Left renal pelvis (tissue), 4 donors: ENCODE measurements around the gene SLFN12L. TPM values are rescaled to one million over a fixed set of nuclear protein-coding genes. Genes with fewer than 3 reads are reported as not detected.
"Not testable (repeated sequence)": the region's sequence is repeated elsewhere in the genome, so short reads cannot be mapped to it uniquely, and the experiment has no call there.

Experiments used
- DNase-seq, 4 donors: peaks; one replicate each; pipeline ENCODE4 v3.0.0-alpha.2; 2013; ENCODE audit warnings: low read depth in 4 of 4, low spot score in 3 of 4
- polyA plus RNA-seq, 4 donors: library from polyadenylated mRNA; unstranded; fragments of 120-200 nt; gene quantifications; one replicate each; pipeline ENCODE4 v1.2.1, GENCODE V29; 2013; ENCODE audit not compliant: insufficient read length in 4 of 4

SLFN12L gene
- polyA plus RNA-seq, 4 donors = 0.12 to 0.34 (median 0.29) TPM

- no peak for DNase-seq
Measured at GRCh38 chr17:35543856-35544255, 6.4 kb upstream of the SLFN12L start.

GRCh38 chr17:35542990-35543389 lies 5.5 kb upstream of the SLFN12L start:
- DNase-seq = no peak

GRCh38 chr17:35541434-35541833 lies 4.0 kb upstream of the SLFN12L start:
- no peak for DNase-seq

DNA sequence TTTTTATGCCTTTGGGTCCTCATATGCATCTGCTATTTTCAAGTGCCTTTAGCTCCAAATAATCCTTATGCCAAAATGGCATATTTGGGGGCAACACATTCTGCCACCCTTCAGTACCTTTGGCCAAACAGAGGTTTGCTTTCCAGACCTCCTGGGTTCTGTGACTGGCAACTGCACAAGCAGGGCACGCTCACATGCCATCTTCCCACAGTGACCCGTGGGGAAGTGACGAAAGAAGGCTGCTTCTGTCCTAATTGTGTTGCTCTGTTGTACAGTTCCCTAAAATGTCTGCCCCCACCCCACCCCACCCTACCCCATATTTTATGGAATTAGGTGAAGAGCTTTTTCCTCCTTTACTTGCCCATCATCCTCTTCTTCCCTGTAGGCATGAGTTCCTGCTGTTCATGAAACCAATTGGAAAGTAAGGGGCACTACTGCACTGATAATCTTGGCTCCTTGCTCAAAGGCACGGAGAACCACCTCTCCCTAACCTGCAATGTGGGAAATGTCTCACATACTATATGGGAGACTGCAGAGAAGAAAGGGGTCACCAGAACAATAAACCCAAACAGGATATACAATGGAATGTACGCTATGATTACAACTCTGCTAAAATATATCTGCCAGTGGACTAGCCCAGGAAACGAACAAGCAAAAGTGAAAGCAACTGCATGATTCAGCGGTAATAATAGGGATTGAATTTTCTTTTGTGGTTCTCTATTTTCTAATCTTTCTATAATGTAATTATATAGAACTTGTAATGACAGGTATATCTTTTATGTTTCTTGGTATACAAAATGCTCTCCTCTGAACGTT lies 3.3 kb upstream of the SLFN12L start:
- no peak for DNase-seq

DNA sequence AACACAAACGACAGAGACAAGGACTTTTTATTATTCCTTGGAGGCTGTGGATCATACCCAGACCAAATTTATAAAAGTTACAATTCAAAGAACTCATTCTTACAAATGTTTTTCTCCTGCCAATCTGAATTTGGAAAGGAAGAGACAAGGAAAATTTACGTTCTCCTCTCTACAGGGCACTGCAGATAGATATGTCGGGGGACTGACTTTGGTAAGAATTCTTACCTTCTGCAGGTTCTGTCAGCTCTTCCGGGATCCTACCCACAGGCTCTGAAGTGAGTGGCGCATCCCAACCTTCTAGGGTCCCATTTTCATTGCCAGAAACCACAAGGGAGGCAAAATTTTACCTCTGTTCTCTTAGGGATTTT lies 2.2 kb upstream of the SLFN12L start:
- DNase-seq = no peak

- no peak for DNase-seq
Measured at GRCh38 chr17:35536664-35537171, 760 bp downstream of the SLFN12L start.

DNA sequence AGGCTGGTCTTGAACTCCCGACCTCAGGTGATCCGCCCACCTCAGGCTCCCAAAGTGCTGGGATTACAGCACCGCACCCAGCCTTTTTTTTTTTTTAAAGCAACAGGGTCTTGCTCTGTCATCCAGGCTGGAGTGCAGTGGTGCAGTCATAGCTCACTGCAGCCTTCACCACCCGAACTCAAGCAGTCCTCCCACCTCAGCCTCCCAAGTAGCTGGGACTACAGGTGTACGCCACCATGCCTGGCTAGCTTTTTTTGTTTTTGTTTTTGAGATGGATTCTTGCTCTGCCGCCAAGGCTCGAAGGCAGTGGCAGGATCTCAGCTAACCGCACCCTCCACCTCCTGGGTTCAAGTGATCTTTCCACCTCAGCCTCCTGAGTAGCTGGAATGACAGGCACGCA lies 2.1 kb downstream of the SLFN12L start:
- DNase-seq = not testable (repeated sequence)

- no peak for DNase-seq
Measured at GRCh38 chr17:35534576-35535093, 2.8 kb downstream of the SLFN12L start.

GRCh38 chr17:35531160-35531559 lies 6.3 kb downstream of the SLFN12L start:
- DNase-seq = no peak

DNA sequence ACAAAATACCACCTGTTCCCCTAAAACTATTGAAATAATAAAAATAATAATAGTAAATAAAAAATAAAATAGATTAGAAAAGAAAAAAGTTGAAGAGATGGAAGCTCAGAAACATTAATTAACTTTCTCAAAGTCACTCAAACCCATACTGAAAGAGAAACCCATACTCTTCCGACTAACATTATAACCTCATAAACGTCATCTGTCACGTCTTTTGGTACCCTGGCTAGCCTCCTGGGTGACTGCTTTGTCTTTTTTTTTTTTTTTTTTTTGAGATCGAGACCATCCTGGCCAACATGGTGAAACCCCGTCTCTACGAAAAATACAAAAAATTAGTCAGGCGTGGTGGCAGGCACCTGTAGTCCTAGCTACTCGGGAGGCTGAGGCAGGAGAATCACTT lies 7.6 kb downstream of the SLFN12L start:
- DNase-seq = no peak

DNA sequence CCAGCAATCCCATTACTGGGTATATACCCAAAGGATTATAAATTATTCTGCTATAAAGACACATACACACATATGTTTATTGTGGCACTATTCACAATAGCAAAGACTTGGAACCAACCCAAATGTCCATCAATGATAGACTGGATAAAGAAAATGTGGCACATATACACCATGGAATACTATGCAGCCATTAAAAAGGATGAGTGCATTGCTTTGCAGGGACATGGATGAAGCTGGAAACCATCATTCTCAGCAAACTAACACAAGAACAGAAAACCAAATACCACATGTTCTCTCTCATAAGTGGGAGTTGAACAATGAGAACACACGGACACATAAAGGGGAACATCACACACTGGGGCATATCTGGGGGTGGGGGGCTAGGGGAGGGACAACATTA lies 8.2 kb downstream of the SLFN12L start:
- DNase-seq = not testable (repeated sequence)

DNA sequence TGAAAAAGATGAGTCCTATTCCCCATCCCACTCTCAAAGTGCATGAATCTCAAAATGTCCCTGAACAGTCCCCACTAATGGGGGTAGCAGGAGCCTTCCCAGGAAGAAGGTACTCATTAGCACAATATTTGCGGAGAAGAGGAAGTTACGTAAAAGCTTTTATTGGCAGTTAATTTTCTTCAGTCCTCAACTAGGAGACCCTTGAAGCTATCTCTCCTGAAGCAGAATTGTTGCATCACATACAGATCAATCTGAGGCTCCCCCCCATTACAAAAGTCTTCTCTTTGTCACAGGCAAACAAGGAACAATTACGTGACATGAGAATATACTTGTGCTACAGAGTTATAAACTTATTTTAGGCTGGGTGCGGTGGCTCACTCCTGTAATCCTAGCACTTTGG lies 14.2 kb downstream of the SLFN12L start:
- DNase-seq = no peak

DNA sequence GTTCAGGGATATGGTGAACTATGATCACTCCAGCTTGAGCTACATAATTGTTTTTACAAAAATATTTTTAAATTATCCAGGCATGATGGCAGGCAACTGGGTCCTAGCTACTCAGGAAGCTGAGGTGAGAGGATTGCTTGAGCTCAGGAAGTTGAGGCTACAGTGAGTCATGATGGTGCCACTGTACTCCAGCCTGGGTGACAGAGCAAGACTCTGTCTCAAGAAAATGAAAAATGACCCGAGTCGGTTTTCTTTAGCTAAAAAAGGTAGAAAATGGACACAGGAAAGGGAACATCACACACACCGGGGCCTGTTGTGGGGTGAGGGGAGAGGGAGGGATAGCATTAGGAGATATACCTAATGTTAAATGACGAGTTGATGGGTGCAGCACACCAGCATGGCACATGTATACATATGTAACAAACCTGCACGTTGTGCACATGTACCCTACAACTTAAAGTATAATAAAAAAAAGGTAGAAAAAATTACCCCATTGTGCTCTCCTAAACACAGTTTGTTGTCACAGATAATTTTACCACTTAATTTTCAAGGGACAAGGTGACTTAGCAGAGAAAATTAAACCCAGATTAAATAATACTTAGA lies 15.7 kb downstream of the SLFN12L start:
- not testable (repeated sequence) for DNase-seq

- DNase-seq = no peak
Measured at GRCh38 chr17:35521150-35521549, 16.3 kb downstream of the SLFN12L start.

DNA sequence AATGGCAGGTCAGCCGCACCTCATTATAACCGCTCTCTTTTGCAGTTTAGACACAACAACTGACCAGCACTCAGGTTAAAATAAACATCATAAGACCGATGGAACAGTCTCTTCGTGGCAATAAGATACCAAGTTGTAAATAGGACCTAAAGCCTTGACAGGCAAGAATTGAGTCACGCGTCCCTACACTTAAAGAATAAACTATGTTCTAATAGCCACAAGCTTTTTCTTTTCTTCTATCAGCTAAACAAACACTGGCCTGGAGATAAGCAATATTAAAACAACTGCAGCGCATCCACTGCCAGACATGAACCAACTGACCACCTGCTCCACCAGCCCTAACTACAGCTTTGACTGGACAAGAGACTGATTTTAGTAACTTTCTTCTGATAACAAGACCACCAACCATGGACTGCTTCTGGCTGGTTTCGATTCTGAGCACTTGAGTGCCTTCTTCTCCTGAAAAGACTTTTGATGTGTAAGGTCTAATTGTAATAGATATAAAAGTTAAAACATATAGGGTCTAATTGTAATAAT lies 17.5 kb downstream of the SLFN12L start:
- DNase-seq = no peak

DNA sequence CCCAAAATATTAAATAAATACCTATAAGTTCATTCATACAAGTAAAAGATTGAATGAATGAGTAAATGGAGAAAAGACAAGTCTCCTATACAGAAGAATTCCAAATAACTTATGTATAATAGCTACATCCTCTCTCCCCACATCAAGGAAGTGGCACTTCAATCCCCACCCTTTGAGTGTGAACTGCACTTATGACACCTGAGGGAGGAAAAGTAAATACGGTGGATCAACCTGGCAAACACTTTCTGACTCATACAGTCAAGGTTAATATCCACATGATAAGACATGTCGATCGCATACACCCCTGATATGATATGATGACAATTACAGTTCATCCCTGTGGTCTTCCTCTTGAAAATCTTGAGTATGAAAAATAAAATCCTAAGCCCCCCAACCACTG lies 18.0 kb downstream of the SLFN12L start:
- DNase-seq = no peak

DNA sequence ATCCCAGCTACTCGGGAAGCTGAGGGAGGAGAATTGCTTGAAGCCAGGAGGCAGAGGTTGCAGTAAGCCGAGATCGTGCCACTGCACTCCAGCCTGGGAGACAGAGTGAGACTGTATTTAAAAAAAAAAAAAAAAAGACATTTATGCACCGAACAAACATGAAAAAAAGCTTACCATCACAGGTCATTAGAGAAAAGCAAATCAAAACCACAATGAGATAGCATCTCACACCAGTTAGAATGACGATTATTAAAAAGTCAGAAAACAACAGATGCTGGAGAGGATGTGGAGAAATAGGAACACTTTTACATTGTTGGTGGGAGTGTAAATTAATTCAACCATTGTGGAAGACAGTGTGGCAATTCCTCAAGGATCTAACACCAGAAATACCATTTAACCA lies 19.0 kb downstream of the SLFN12L start:
- not testable (repeated sequence) for DNase-seq

- no peak for DNase-seq
Measured at GRCh38 chr17:35515027-35515426, 22.5 kb downstream of the SLFN12L start.

DNA sequence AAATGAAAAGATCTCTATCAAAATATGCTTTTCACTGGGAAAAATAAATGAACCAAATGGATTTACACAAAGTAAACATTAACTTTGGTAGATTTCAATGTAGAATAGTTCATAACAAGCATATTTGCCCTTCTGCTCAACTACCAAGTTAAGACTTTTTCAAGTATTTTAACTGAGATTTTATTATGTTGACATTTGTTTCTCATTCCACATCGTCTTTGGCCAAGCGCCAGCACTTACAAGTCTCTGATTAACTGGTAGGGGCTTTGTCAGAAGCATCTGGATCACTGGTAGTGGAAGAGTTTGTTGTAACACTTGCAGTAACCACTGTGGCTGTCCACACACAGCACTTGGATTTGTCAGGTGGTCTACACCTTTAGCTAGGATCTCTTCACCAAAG lies 22.9 kb downstream of the SLFN12L start:
- DNase-seq = no peak

DNA sequence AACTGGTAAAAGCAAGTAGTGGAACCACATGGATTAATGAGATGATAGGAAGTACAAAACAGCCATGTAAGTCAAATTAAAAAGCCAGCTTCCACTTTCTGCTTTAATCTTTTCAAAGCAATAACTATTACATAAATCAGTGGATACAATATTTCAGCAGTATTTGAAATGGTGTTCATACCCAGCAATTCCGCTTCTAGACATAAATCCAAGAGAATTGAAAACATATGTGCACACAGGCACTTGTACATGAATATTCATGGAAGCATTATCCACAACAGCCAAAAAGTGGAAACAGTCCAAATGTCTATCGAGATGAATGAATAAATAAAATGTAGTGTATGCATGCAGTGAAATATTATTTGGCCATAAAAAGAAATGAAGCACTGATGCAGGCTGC lies 27.4 kb downstream of the SLFN12L start:
- no peak for DNase-seq

DNA sequence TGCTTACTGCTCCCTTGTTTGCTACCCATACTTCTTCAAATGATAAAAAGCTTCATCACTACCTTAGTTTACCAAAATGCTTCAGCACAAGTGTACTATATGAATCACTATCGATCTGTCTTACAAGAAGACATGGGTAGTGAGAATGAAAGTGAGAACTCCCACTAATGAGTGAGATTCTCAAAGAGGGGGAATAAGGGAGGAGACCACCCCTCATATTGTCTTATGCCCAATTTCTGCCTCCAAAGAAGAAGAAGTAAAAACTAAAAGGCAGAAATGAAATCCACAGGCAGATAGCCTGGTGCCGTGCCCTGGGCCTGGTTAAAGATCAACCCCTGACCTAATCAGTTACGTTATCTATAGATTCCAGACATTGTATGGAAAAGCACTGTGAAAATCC lies 29.8 kb downstream of the SLFN12L start:
- not testable (repeated sequence) for DNase-seq

GRCh38 chr17:35499548-35499947 lies 37.9 kb downstream of the SLFN12L start:
- no peak for DNase-seq
